Ovary (tissue), 9 donors: ENCODE measurements around the gene GRPEL1. TPM values are rescaled to one million over a fixed set of nuclear protein-coding genes. Genes with fewer than 3 reads are reported as not detected.

Source experiments
- DNase-seq, 5 donors: peaks; one replicate each; pipeline ENCODE4 v3.0.0-alpha.2; 2019 to 2020
- H3K27ac ChIP-seq, 2 donors: fragments of 200-600 bp; one replicate each; pipeline versions ENCODE4 v1.5.1 to v1.8.0; 2019 to 2022
- H3K27me3 ChIP-seq: fragments of 200-600 bp; one replicate; pipeline ENCODE4 v1.8.0; 2022
- H3K36me3 ChIP-seq: fragments of 200-600 bp; sonication (generic); one replicate; pipeline ENCODE4 v1.5.1; 2019
- H3K4me1 ChIP-seq: one replicate; pipeline ENCODE4 v1.8.1; 2013; ENCODE audit warnings: mild to moderate bottlenecking, moderate library complexity; ENCODE audit not compliant: insufficient read depth
- H3K4me3 ChIP-seq: fragments of 200-600 bp; sonication (generic); one replicate; pipeline ENCODE4 v1.5.1; 2017
- H3K9me3 ChIP-seq, 2 donors: fragments of 200-600 bp in 1 of 2; sonication (generic) in 1 of 2; one replicate each; pipeline versions ENCODE4 v1.5.1 to v1.8.1; 2013 to 2019; ENCODE audit warnings: mild to moderate bottlenecking in 1 of 2, moderate library complexity in 1 of 2
- EP300 ChIP-seq: sonication (generic); formaldehyde crosslinking; IDR thresholded peaks from one replicate; pipeline ENCODE4 v1.6.1; 2017; ENCODE audit warnings: antibody characterized with exemption
- POLR2A ChIP-seq: fragments of 450-650 bp; IDR thresholded peaks from one replicate; pipeline ENCODE4 v1.6.1; 2017; ENCODE audit warnings: antibody characterized with exemption, mild to moderate bottlenecking, moderate library complexity
- WGBS, 3 donors: extraction: QIAGEN DNeasy Blood & Tissue Kit in 1 of 3; methylation state at CpG; one replicate each; pipeline versions ENCODE4 v1.1.5 to v1.1.7; 2013 to 2017; 5-methylcytosine and 5-hydroxymethylcytosine counted together
- intact Hi-C, 4 donors: fragments of 100-400 bp; cut with DNase I; formaldehyde crosslinking; loops; one replicate each; pipeline versions ENCODE4 v1.11.0 to v1.15.1; 2022 to 2023
- polyA plus RNA-seq, 2 donors: library from polyadenylated mRNA; stranded (reverse); fragments of 200-250 nt in 1 of 2; fragments of 350-450 nt in 1 of 2; fragmentation: Illumina TruSeq in 1 of 2; extraction: RNeasy Lipid Tissue Mini Kit (QIAGEN cat#74804) in 1 of 2; gene quantifications; one replicate each; pipeline ENCODE4 v1.2.3, GENCODE V29; 2013 to 2014
- total RNA-seq, 7 donors: library from RNA; depleted of rRNA in 2 of 7; stranded (reverse); fragments of >200 nt in 2 of 7; fragmentation: NEBNext Ultra II Directional in 3 of 7; extraction: Animal tissue kit (Norgen Biotek cat#: 25700) in 3 of 7; gene quantifications; one replicate each; pipeline versions ENCODE4 v1.1.0 to v1.2.4, GENCODE V29; 2016 to 2023
- TF ChIP-seq, protein P1 (sequence below), 3 donors: fragments of 450-650 bp in 2 of 3; fragments of 200-600 bp in 1 of 3; IDR thresholded peaks; one replicate each; pipeline versions ENCODE4 v1.5.1 to v1.8.0; 2016 to 2022; ENCODE audit warnings: antibody characterized with exemption in 3 of 3, mild to moderate bottlenecking in 1 of 3
- donor health status: DM: no; HTN: no; CAD: no; lungs with moderate emphysema.
- donor health status: DM: no; HTN: no; CAD: no.
- donor health status: Bipolar disorder and iron deficiency.
- donor health status: DM: yes; HTN: yes; CAD: no.
- donor health status: DM: no; HTN: no; CAD: no.
- donor health status: DM: yes; HTN: yes; CAD: no.

Gene GRPEL1
- total and polyA plus RNA-seq, 9 donors: 11.1 to 74.8 (median 23.3) TPM

DNA sequence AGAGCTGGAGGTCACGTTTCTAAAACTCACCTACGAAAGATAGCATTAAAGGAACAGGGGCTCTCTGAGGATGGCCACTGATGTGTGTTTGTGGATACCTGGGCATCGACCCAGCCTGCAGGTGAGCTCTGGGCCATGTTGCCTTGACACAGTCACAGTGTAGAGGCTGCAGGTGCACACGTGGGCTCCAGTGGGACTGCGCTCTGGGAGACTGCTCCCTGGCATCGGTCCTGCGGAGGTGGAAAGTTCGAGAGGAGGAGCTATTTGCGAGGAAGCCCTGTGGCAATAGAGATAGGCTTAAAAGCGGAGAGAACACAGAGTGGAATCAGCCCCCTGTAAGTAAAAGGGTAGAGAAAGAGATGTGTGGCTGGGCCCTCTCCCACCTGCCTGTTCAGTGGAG lies 37.0 kb downstream of the GRPEL1 start:
- Histone ChIP-seq H3K9me3 (no peaks in the 10 kb centered on the region), H3K4me3 (no peak overlapping the region), H3K27ac (no peak overlapping the region), H3K36me3 (no peaks in the 10 kb centered on the region), H3K4me1 (peaks cover 2% of the 10 kb centered on the region), H3K27me3 (no peaks in the 10 kb centered on the region)
- 88 to 91% (median 88%) methylated on average over 10 of the region's 10 CpGs for WGBS, 3 donors
- DNase-seq: no peak
- TF ChIP-seq POLR2A (no peak), EP300 (no peak)
- TF ChIP-seq, protein P1, sequence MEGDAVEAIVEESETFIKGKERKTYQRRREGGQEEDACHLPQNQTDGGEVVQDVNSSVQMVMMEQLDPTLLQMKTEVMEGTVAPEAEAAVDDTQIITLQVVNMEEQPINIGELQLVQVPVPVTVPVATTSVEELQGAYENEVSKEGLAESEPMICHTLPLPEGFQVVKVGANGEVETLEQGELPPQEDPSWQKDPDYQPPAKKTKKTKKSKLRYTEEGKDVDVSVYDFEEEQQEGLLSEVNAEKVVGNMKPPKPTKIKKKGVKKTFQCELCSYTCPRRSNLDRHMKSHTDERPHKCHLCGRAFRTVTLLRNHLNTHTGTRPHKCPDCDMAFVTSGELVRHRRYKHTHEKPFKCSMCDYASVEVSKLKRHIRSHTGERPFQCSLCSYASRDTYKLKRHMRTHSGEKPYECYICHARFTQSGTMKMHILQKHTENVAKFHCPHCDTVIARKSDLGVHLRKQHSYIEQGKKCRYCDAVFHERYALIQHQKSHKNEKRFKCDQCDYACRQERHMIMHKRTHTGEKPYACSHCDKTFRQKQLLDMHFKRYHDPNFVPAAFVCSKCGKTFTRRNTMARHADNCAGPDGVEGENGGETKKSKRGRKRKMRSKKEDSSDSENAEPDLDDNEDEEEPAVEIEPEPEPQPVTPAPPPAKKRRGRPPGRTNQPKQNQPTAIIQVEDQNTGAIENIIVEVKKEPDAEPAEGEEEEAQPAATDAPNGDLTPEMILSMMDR (IDR thresholded peaks at IDR 0.05): no peak
- intact Hi-C loops: no loop called here

DNA sequence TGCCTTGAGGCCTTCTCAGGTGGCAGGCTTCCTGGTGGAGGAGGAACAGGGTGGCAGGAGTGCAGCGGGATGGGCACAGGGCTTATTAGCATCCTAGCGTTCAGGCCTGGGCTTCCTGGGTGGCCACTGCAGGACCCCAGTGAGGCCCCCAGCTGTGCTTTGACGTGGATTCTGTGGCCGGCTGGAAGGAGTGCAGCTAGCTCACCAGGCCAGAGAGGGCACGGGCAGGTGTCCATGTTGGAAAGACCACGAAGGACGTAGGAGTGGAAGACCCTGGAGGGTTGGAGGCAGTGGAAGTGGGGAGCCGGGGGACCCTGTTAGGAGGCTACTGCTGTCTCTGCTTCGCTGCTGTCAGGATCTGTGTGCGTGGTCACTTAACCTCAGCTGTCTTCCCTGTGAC lies 37.9 kb downstream of the GRPEL1 start:
- DNase-seq: no peak
- intact Hi-C loops: no loop called here
- Histone ChIP-seq H3K27ac (no peak overlapping the region), H3K4me3 (no peak overlapping the region), H3K9me3 (no peaks in the 10 kb centered on the region), H3K27me3 (no peaks in the 10 kb centered on the region), H3K4me1 (peaks cover 2% of the 10 kb centered on the region), H3K36me3 (no peaks in the 10 kb centered on the region)
- 87 to 94% (median 90%) methylated on average over 10 of the region's 10 CpGs for WGBS, 3 donors
- TF ChIP-seq POLR2A: no peak
- TF ChIP-seq, protein P1 (IDR thresholded peaks at IDR 0.05): no peak

- Histone ChIP-seq H3K9me3 (no peaks in the 10 kb centered on the region), H3K36me3 (no peaks in the 10 kb centered on the region), H3K27ac (no peak overlapping the region), H3K4me1 (no peaks in the 10 kb centered on the region), H3K4me3 (no peak overlapping the region), H3K27me3 (no peaks in the 10 kb centered on the region)
- intact Hi-C loops: no loop called here
- TF ChIP-seq POLR2A (no peak), EP300 (no peak)
- TF ChIP-seq, protein P1 (IDR thresholded peaks at IDR 0.05): no peak
- WGBS, 3 donors: 93 to 95% (median 93%) methylated on average over 12 of the region's 12 CpGs
- no peak for DNase-seq
Measured at GRCh38 chr4:7029212-7029611, 38.7 kb downstream of the GRPEL1 start.

GRCh38 chr4:7027913-7028312 lies 40.0 kb downstream of the GRPEL1 start:
- intact Hi-C loops: no loop called here
- TF ChIP-seq, protein P1 (IDR thresholded peaks at IDR 0.05): no peak
- TF ChIP-seq EP300 (no peak), POLR2A (no peak)
- Histone ChIP-seq H3K4me3 (no peak overlapping the region), H3K27ac (no peak overlapping the region), H3K4me1 (no peaks in the 10 kb centered on the region), H3K9me3 (no peaks in the 10 kb centered on the region), H3K27me3 (no peaks in the 10 kb centered on the region), H3K36me3 (no peaks in the 10 kb centered on the region)
- 71 to 87% (median 77%) methylated on average over 5 of the region's 5 CpGs for WGBS, 3 donors
- no peak for DNase-seq

GRCh38 chr4:7027284-7027683 lies 40.6 kb downstream of the GRPEL1 start:
- whole genome bisulfite sequencing, 3 donors: 92 to 94% (median 92%) methylated on average over 7 of the region's 7 CpGs
- H3K9me3 ChIP-seq: no peaks in the 10 kb centered on the region
- no peaks in the 10 kb centered on the region for H3K27me3 ChIP-seq
- no peaks in the 10 kb centered on the region for H3K36me3 ChIP-seq
- no peaks in the 10 kb centered on the region for H3K4me1 ChIP-seq
- DNase-seq: no peak
- intact Hi-C loops: no loop called here
- TF ChIP-seq EP300 (no peak), POLR2A (no peak)
- TF ChIP-seq, protein P1 (IDR thresholded peaks at IDR 0.05): no peak
- H3K4me3 ChIP-seq: no peak overlapping the region
- H3K27ac ChIP-seq: no peak overlapping the region
